Renal pelvis (tissue), 4 donors: ENCODE data around the gene UBP1. TPM values are rescaled to one million over a fixed set of nuclear protein-coding genes. Genes with fewer than 3 reads are reported as not detected.
"Not testable (repeated sequence)": the region's sequence is repeated elsewhere in the genome, so short reads cannot be mapped to it uniquely, and the experiment has no call there.

Source experiments
- DNase-seq: peaks from one replicate; pipeline ENCODE4 v3.0.0-alpha.2; 2013
- polyA plus RNA-seq, 3 donors: library from polyadenylated mRNA; unstranded; fragments of 120-200 nt; gene quantifications; one replicate each; pipeline ENCODE4 v1.2.1, GENCODE V29; 2013; ENCODE audit not compliant: insufficient read length in 3 of 3

Gene UBP1
- polyA plus RNA-seq, 3 donors: 91.9 to 96.8 (median 94.7) TPM

DNA sequence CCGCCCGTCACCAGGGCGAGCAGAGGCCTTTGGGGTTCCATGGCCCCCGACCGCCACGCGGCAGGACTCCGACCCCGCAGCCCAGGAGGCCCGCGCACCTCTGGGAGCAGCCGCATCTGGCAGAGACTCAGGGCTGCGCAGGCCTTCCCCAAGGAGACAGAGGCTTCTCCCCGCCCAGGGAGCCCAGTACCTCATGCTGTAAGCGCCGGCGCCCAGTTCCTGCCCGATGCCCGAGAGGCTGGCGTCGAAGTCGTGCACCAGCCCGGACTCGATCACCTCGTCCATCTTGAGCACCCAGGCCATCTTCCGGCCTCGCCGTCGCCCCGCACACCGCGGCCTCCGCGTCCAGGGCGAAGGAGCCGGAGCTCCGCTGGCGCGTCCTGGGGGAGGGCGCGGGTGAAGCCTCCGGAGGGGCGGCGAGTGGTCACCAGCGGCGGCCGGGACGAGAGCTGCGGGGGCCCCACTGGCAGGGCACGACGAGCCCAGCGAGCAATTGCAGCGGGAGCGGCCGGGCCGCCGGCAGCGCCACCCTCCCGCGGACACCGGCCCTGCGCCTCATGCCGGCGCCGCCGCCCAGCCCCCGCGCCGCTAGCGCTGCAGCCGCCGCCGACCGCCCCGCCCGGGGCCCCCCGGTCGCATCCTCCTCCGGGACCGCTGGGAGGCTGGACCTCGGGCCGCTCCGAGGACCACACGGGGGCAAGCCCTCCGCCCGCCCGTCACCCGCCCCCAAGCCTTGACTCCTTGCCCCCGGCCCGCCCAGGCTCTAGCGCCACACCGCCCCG is 468 bp downstream of the UBP1 start:
- DNase-seq: no peak

DNA sequence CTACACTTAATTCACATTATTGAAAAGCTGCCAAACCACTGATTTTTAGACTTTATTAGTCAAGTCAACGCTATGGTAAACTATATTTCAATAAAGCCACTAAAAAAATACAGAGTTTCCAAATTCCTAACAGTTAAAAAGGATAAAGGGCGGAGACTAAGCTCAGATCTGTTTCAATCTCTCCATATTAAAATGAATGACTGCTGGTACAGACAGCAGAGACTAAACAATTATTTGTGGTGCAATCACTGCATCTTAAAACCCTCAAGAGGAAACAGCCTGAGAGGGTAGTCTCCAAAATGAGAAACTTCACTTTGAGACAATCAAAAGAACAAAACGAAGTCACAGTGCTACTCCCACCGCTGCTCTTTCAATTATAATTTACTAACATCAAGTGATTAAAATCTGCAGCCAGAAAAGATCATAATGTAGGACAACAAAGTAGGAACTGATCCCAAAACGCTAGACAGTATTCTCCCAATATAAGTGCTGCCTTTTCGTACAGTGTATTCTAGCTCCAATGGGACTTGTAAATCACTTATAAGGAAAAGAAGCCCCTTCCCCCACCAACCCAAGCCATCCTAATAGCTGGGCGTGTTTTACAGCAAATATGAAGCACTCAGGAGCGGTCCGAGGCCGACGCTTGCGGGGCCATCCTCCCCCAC is 1.2 kb downstream of the UBP1 start:
- peak; percentile 37 for DNase-seq

DNA sequence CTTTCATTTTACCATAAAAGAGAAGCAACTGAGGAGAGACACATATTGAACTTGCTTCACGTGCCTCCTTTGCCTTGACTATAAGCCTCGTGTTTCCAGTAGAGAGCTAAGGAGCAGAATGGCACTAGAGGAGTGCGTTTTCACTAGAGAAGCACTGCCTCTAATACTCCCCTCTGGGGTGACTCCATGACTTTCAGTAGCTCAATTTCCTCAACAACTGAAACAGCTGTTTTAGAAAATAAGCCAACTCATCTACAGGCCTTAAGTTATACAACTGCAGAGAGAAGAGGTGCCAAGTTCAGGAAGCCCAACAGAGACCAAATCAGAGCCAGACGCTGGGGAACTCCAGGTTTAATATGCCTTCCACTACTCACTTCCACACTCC is 1.9 kb downstream of the UBP1 start:
- DNase-seq: peak; percentile 15

GRCh38 chr3:33437556-33438283 is 2.5 kb downstream of the UBP1 start:
- no peak for DNase-seq

DNA sequence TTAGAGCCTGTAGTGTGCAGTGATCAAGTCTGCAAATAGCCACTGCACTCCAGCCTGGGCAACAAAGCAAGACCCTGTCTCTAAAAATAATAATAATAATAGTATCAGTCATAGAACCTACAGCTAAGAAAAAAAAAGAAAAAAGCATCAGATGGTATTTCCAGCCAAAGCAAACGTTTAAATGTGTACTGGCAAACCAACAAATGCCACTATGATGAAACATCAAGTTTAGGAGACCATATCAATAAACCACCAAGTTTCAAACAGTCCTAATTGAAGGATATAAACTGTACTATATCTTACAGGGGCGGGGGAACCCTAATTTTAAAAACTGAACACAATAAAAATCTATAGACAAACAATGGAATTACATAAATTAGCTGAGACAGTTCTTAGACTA is 6.4 kb downstream of the UBP1 start:
- DNase-seq: no peak

GRCh38 chr3:33430571-33430970 is 9.6 kb downstream of the UBP1 start:
- DNase-seq: no peak

- DNase-seq: no peak
Observed at GRCh38 chr3:33430061-33430460, 10.1 kb downstream of the UBP1 start.

GRCh38 chr3:33429306-33429705 is 10.9 kb downstream of the UBP1 start:
- DNase-seq: not testable (repeated sequence)

- no peak for DNase-seq
Observed at GRCh38 chr3:33428734-33429133, 11.5 kb downstream of the UBP1 start.

DNA sequence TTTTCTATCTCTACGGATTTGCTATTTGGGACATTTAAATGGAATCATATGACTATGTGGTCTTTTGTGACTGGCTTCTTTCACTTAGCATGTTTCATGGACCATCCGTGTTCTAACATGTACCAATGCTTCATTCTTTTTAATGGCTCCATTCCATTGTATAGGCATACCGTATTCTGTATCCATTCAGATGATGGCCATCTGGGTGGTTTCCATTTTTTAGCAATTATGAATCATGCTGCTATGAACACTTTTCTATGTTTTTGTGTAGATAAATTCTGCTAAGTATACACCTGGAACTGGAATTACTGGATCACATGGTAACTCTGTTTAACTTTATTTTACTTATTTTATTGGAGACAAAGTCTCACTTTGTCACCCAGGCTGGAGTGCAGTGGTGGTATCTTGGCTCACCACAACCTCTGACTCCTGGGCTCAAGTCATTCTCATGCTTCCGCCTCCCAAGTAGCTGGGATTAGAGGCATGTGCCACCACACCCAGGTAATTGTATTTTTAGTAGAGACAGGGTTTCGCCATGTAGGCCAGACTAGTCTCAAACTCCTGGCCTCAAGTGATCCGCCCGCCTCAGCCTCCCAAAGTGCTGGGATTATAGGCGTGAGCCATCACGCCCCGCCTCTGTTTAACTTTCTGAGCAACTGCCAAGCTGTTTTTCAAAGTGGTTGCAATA is 13.4 kb downstream of the UBP1 start:
- no peak for DNase-seq

- no peak for DNase-seq
Observed at GRCh38 chr3:33426068-33426467, 14.1 kb downstream of the UBP1 start.

- DNase-seq: no peak
Observed at GRCh38 chr3:33425453-33425852, 14.8 kb downstream of the UBP1 start.

DNA sequence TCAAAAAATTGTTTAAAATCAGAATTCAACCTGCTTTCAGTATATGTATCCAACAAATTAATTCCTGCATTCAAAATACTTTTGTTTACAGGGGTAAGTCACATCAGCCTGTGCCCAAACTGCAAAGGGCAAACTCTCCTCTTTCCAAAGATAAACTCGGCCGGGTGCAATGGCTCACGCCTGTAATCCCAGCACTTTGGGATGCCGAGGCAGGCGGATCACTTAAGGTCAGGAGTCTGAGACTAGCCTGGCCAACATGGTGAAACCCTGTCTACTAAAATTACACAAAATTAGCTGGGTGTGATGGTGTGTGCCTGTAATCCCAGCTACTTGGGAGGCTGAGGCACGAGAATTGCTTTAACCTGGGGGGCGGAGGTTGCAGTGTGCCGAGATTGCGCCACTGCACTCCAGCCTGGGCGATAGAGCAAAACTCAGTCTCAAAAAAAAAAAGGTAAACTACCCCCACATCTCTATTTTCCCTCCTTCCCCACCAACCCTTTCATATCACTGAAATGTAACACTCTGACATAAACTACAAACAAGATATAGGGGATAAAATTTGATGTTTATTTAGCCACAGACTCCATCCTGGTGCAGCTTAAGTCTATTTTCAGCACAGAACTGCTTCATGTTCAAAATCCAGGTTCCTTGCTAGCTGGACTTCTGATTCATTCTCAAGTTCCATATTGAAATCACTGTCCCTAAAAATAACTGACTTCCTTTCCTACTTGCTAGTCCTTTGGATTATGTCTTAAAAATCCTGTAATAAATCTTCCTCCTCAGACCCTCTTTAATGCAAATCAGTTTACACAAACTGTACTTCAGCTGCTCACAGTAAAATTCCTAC is 15.4 kb downstream of the UBP1 start:
- no peak for DNase-seq

DNA sequence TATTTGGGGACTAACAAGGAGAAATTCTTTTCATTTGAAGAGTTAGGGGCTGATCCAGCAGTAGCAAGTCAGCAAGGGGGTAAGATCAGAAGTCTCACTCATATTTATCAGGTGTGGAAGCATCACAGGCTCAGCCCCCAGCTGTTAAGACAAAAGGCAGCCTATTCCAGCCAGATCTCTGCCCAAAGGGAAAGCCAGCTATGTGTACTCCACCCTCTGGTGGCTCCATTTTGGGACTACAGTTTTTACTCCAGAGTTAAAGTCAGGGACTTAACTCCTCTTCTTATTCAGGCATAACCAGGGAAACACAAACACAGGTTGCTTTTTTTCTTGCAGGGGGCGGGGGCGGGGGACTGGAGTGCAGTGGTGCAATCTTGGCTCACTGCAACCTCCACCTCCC is 19.2 kb downstream of the UBP1 start:
- DNase-seq: no peak

- no peak for DNase-seq
Observed at GRCh38 chr3:33419948-33420347, 20.3 kb downstream of the UBP1 start.

DNA sequence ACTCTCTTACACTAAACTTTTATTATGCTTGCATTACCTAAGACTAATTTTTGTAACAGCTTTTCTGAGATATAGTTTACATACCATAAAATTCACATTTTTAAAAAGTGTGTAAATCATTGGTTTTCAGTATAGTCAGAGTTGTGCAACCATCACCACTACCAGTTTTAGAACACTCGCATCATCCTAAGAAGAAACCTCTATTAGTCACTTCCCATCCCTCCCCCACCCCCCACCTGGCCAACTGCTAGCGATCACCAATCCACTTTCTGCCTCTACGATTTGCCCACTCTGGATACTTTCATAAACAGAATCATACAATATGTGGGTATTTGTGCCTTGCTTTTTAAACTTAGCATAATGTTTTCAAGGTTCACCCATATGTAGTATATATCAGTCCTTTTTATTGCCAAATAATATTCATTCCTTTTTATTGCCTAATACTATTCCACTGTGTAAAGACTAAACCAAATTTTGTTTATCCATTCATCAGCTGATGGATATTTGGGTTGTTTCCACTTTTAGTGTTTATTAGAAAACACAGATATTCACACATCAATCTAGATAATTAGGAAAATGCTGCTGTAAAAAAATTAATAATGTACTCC is 23.0 kb downstream of the UBP1 start:
- DNase-seq: no peak

- DNase-seq: not testable (repeated sequence)
Observed at GRCh38 chr3:33410816-33411215, 29.4 kb downstream of the UBP1 start.

- DNase-seq: no peak
Observed at GRCh38 chr3:33403756-33404155, 36.4 kb downstream of the UBP1 start.

- no peak for DNase-seq
Observed at GRCh38 chr3:33402936-33403335, 37.3 kb downstream of the UBP1 start.

DNA sequence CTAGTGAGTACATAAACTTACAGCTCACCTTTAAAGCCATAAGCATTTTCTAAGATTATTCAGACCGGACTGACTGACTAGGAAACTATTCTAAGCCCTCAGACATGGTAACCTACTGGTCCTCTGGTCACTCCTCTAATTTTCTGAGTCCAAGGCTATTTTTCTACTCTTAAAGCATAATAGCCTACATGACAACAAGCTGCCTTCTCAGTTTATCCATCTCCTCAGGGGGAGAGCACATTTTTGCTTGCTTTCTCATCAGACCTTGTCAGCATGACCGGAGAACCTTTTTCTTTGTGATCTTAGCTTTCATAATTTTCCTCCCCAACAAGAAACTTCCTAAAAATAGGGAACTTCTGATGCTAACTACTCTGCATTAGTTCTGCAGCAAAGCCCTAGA is 38.4 kb downstream of the UBP1 start:
- no peak for DNase-seq

DNA sequence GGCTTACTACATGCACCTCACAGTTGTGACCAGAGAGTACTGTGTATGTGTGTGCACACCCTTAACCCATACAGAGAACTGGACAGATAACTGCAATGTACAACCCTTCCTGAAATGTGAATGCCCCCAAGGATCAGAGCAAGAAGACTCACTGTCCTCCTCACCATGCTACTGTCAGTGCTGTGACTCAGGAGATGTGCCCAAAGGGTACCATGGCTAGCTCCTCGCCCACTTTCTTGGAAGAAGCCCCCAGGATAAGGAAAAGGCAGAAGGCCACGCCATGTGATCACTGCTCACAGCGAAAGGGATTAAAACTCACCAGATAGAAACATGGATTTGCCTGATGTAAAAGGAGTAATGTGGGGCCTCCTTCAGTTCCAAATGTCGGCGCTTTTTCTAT is 41.8 kb downstream of the UBP1 start:
- no peak for DNase-seq
